Stimulated activated CD4-positive, alpha-beta T cell treated with anti-CD3 and anti-CD28 coated beads, Interleukin-2, amount 100 ng/mL, for 4 hours (primary cell): ENCODE measurements around the gene NCOA3.
"Not testable (repeated sequence)": the region's sequence is repeated elsewhere in the genome, so short reads cannot be mapped to it uniquely, and the experiment has no call there.

ENCODE experiments used
- DNase-seq: peaks from one replicate; pipeline ENCODE4 v3.0.0-alpha.2; 2020; ENCODE audit warnings: low read depth

NCOA3 gene

GRCh38 chr20:47566269-47566668, 64.6 kb downstream of the NCOA3 start:
- no peak for DNase-seq

- DNase-seq, result no peak
Measured at GRCh38 chr20:47568019-47568418, 66.3 kb downstream of the NCOA3 start.

GRCh38 chr20:47568837-47569410, 67.2 kb downstream of the NCOA3 start:
- no peak for DNase-seq

GRCh38 chr20:47571426-47571825, 69.7 kb downstream of the NCOA3 start:
- DNase-seq, result no peak

GRCh38 chr20:47572105-47572729, 70.5 kb downstream of the NCOA3 start:
- DNase-seq, result no peak

- no peak for DNase-seq
Measured at GRCh38 chr20:47573559-47573958, 71.9 kb downstream of the NCOA3 start.

- DNase-seq, result no peak
Measured at GRCh38 chr20:47574616-47575364, 73.1 kb downstream of the NCOA3 start.

- no peak for DNase-seq
Measured at GRCh38 chr20:47576516-47577033, 74.9 kb downstream of the NCOA3 start.

GRCh38 chr20:47577314-47577713, 75.6 kb downstream of the NCOA3 start:
- DNase-seq, result no peak

- DNase-seq, result no peak
Measured at GRCh38 chr20:47578543-47578942, 76.9 kb downstream of the NCOA3 start.

GRCh38 chr20:47580686-47581085, 79.0 kb downstream of the NCOA3 start:
- not testable (repeated sequence) for DNase-seq

GRCh38 chr20:47581090-47581489, 79.4 kb downstream of the NCOA3 start:
- DNase-seq, result no peak

GRCh38 chr20:47583551-47583950, 81.9 kb downstream of the NCOA3 start:
- no peak for DNase-seq

GRCh38 chr20:47585087-47585747, 83.5 kb downstream of the NCOA3 start:
- DNase-seq, result no peak

GRCh38 chr20:47586649-47587294, 85.1 kb downstream of the NCOA3 start:
- DNase-seq, result no peak

GRCh38 chr20:47588158-47588557, 86.5 kb downstream of the NCOA3 start:
- no peak for DNase-seq

- no peak for DNase-seq
Measured at GRCh38 chr20:47591231-47591630, 89.5 kb downstream of the NCOA3 start.

- no peak for DNase-seq
Measured at GRCh38 chr20:47594157-47594556, 92.5 kb downstream of the NCOA3 start.

- not testable (repeated sequence) for DNase-seq
Measured at GRCh38 chr20:47595138-47595537, 93.5 kb downstream of the NCOA3 start.

- DNase-seq, result no peak
Measured at GRCh38 chr20:47596003-47596571, 94.4 kb downstream of the NCOA3 start.

- DNase-seq, result no peak
Measured at GRCh38 chr20:47597090-47597489, 95.4 kb downstream of the NCOA3 start.
